GM12875 (cell line): ENCODE measurements around the gene TSC1.
"Not testable (repeated sequence)": the region's sequence is repeated elsewhere in the genome, so short reads cannot be mapped to it uniquely, and the experiment has no call there.

Experiments
- H3K4me3 ChIP-seq: one replicate; pipeline ENCODE4 v1.5.1; 2011; ENCODE audit warnings: low read depth, low read length, control low read depth
- CTCF ChIP-seq: IDR thresholded peaks from 2 replicates; pipeline ENCODE4 v1.5.1; 2011; ENCODE audit warnings: low read depth, mild to moderate bottlenecking, control low read depth, inconsistent platforms, low read length, moderate library complexity, borderline replicate concordance; ENCODE audit not compliant: insufficient read depth

The TSC1 gene

DNA sequence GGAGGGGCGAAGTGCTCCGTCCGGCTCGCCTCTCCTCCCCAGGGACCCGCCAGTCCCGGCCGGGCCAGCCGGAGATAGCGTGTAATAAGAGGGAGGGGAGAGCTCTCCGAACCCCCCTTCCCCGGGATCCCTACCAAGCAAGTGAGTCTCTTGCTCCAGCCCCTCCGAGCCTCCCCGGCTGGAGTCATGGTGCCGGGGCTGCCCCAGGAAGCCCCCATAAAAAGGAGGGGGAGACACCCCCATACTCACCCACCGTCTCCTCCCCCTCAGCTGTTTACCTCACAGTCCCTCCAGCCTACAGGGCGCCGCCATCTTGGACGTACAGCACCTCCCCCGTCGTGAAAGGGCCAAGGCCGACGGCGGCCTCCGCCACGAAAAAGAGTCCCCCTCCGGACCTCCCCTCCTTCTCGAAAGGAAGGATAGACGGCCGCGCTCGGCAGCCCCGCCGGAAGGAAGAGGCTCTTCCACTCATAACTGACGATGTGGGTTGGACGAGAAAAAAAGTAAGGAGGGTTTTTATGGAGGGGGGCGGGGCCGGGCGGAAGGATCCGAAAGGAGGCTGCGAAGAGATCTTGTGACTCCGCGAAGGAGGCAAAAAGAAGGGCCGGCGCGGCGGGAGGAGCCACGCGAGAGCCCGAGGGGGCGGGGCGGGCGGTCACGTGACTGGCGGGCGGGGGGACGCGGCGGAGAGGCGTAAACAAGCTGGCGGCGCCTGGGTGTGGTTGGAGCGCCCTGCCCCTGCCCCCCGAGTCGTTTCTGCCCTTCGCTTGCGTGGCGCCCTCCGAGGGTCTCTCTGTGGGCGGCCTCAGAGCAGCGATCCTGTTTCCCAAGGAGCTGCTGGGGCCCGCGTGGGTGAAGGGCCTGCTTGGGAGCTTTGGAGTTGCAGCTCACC lies at the start of gene TSC1:
Gene TSC1 (minus strand): TSS at position 323 of the 892 bp plus-strand sequence. CDS start 15,744 bp downstream, outside the sequence.
- H3K4me3 ChIP-seq, result peak within 1 kb of the TSS; percentile 96
- no peak for TF ChIP-seq CTCF

DNA sequence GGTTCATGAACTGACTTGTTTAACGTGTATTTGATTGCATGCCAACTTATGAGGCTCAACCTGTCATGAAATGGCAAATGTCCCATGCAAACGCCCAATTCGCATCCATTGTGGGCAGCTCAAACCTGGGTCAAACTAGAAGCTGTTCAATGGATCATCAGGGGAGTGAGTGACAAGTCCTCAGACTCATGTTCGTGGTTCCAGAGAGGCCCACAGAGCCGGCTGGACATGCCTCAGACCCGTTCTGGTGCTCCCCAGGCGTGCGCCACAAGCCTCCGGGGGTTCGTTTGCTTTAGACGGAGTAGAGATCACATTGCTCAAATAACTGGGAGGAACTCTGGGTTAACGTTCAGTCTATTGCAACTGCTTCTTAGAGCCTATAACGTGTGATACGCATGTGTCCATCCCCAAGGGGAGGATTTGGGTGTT lies 49.1 kb upstream of the TSC1 start:
- no peak for TF ChIP-seq CTCF
- no peak overlapping the region for H3K4me3 ChIP-seq

DNA sequence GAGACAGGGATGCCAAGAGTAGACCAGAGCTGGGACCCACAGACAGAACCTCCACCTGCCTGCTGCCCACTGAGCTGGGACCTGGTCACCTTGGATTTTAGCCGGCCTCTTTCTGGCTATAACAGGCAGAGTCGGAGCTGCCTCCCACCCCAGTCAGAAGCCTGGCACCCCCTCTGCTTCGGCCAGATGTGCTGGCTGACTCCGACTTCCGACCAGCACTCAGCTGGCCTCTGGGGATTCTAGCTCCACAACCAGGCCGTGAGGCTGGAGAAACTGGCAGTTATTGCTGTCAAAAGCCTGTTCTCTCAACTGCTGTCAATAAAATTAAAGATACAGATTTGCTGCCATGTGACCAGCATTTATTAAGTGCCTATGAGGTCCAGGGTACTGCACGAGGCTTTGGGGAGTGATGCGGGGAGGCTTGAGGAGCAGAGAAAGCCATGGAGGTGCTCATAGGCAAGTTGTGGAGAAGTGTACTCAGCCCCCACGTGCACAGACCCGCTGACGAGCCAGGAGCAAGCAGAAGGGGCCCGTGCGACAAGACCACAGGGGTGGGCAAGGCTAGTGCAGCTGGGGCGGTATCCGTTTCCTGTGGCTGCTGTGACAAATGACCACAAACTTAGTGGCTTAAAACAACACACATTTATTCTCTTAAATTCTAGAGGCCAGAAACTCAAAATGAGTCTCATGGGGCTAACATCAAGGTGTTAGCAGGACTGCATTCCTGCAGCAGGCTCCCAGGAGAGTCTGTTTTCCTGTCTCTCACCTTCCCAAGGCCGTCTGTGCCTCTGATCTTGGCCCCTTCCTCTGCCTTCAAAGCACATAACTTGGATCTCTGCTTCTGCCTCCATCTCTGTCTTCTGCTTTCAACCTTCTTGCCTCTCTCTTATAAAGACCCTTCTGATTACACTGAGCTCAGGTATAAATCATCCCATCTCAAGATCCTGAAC lies 47.2 kb upstream of the TSC1 start:
- TF ChIP-seq CTCF, result no peak
- no peak overlapping the region for H3K4me3 ChIP-seq

GRCh38 chr9:132990781-132991180 lies 46.4 kb upstream of the TSC1 start:
- no peak for TF ChIP-seq CTCF
- H3K4me3 ChIP-seq, result no peak overlapping the region

DNA sequence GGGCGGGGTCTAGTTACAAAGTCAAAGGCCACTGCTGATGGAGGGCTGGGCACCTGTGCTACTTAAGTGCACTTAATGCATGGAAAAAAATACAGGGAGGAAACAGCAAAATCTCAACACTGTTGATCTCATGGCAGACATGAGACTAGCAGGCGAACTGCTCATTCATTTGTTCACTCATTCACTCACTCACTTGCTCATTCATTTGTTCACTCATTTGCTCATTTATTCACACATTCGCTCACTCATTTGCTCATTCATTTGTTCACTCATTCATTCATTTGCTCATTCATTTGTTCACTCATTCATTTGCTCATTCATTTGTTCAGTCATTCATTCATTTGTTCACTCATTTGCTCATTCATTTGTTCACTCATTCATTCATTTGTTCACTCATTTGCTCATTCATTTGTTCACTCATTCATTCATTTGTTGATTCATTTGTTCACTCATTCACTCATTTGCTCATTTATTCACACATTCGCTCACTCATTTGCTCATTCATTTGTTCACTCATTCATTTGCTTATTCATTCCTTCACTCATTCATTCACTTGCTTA lies 45.7 kb upstream of the TSC1 start:
- not testable (repeated sequence) for H3K4me3 ChIP-seq

DNA sequence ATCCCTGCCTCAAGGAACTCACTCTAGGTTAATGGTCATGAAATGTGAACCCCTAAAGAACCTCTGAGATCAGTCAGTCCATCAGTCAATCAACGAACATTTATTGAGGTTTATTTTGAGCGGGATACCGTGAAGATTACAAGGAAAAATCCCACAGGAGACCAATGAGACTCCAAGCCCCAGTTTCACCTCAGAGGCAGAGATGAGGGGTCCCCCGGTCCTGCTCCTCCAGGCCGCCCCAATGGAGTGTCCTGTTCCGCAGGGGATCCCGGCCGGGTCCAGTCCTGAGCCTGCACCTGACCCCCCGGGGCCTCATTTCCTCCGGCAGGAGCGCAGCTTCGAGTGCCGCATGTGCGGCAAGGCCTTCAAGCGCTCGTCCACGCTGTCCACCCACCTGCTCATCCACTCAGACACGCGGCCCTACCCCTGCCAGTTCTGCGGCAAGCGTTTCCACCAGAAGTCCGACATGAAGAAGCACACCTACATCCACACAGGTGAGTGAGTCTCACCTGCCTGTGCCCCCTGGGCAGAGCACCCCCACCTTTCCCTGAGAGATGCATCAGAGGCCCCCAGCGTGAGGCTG lies 45.1 kb upstream of the TSC1 start:
- H3K4me3 ChIP-seq, result no peak overlapping the region
- TF ChIP-seq CTCF, result no peak

GRCh38 chr9:132989014-132989310 lies 44.5 kb upstream of the TSC1 start:
- H3K4me3 ChIP-seq, result no peak overlapping the region
- no peak for TF ChIP-seq CTCF
